ENCODE measurements around the gene KIAA1328.

DNA sequence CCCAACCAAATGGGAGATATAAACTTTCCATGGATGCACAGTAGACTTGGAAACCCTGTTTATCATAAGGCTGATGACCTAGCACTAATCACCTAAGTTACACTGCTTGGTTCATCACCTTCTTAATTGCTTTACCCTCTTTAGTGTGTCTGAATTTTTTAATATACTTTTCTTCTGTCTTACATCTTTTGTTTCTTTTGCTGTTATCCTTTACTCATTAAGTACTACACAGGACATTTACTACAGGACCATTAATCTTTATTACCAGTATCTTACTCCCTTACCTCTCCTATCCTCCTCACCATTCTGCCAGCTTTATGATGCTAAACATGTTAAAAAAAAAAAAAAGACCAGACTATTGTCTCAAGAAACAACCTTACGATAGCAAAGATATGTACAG lies 333.6 kb downstream of the KIAA1328 start:
- no peak for TF ChIP-seq ZNF551 (CRISPR knock-in tag; IDR thresholded peaks at IDR 0.05)
- no peak for TF ChIP-seq BMI1 (IDR thresholded peaks at IDR 0.05; ENCODE audit: low read length)
- TF ChIP-seq HOXB6 (CRISPR knock-in tag; IDR thresholded peaks at IDR 0.05; ENCODE audit: borderline replicate concordance) = no peak
- no peak for TF ChIP-seq MTF1 (CRISPR knock-in tag; IDR thresholded peaks at IDR 0.05; ENCODE audit: borderline replicate concordance)

All from K562 (cell line).